ENCODE results near the gene EPHA8.

The EPHA8 gene

GRCh38 chr1:22534951-22535350, 28.3 kb upstream of the EPHA8 start:
- DNase-seq (ENCODE audit: low read depth, low spot score) = no peak
- TF ChIP-seq, protein P1, sequence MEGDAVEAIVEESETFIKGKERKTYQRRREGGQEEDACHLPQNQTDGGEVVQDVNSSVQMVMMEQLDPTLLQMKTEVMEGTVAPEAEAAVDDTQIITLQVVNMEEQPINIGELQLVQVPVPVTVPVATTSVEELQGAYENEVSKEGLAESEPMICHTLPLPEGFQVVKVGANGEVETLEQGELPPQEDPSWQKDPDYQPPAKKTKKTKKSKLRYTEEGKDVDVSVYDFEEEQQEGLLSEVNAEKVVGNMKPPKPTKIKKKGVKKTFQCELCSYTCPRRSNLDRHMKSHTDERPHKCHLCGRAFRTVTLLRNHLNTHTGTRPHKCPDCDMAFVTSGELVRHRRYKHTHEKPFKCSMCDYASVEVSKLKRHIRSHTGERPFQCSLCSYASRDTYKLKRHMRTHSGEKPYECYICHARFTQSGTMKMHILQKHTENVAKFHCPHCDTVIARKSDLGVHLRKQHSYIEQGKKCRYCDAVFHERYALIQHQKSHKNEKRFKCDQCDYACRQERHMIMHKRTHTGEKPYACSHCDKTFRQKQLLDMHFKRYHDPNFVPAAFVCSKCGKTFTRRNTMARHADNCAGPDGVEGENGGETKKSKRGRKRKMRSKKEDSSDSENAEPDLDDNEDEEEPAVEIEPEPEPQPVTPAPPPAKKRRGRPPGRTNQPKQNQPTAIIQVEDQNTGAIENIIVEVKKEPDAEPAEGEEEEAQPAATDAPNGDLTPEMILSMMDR (IDR thresholded peaks at IDR 0.05; ENCODE audit: low read depth, low read length) = no peak
- in situ Hi-C loops (cut with HindIII; ENCODE audit: low sequenced_read_pairs) = no loop called here
- no peak overlapping the region for H3K4me3 ChIP-seq (ENCODE audit: low read depth, low read length)

DNA sequence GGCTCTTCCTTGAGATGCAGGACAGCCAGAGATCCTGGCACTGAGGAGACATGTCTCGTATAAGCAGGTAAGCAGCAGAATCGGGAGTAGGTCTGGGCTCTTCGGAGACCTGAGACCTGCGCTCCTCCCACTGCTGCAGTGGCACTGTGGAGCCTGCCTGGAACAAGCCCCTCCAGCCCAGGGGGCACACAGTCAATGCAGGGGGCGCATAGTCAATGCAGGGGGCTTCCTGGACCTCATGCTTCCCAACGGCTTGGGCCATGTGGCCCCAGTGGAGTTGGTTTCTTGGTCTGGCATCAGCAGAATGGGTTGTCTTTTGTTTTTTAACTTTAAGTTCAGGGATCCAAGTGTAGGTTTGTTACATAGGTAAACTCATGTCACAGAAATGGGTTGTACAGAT, 27.9 kb upstream of the EPHA8 start:
- in situ Hi-C loops (cut with HindIII; ENCODE audit: low sequenced_read_pairs) = no loop called here
- DNase-seq (ENCODE audit: low read depth, low spot score) = no peak
- H3K4me3 ChIP-seq (ENCODE audit: low read depth, low read length) = no peak overlapping the region
- TF ChIP-seq, protein P1 (IDR thresholded peaks at IDR 0.05; ENCODE audit: low read depth, low read length) = no peak

DNA sequence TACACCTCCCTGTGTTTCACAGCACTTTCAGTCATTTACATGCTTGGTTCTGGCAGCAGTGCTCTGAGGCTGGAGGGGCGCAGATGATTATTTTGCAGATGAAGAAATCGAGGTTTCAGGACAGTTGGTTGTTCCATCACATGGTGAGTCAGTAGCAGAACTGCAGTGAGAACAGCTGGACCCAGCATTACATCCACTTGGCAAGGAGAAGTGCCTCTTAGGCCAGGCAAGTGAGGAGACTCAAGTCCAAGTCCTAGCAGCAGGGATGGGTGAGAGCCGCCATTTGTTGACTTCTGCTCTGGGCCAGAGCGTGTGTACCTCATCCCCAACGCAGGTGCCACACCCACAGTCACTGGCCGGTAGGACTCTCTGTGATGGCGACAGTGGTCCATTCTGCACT, 26.8 kb upstream of the EPHA8 start:
- no peak overlapping the region for H3K4me3 ChIP-seq (ENCODE audit: low read depth, low read length)
- TF ChIP-seq, protein P1 (IDR thresholded peaks at IDR 0.05; ENCODE audit: low read depth, low read length) = no peak
- DNase-seq (ENCODE audit: low read depth, low spot score) = no peak
- in situ Hi-C loops (cut with HindIII; ENCODE audit: low sequenced_read_pairs) = no loop called here

DNA sequence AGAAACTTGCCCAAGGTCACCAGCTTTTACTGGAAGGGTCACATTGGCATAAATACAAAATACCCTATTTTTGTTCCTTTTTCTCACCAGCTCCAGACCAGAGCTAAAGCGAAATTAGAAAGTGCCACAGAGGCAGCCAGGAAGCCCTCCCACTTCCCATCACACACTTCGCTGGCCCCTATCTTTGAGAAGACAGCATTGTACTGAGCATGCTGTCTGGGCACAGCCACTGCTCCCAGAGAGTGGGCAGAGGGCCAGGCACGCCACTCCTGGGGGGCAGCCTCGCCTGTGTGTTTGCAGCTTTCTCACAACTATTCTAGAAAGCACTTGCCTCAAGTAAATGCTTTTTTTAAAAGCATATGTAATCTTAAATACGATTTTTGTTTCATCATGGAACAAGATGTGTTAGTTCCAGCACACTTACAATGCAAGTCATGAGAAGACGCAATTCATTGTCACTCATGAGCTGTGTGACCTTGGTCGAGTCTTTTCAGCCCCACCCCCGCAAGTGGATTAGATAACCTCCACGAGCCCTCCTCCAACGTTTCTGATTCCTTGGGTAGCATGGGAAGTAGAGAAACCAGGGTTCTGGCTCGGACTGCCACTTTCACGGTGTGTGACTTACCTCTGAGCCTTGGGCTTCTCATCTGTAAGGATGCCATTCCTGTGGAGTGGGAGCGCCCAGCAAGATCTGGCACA, 25.7 kb upstream of the EPHA8 start:
- TF ChIP-seq, protein P1 (IDR thresholded peaks at IDR 0.05; ENCODE audit: low read depth, low read length) = no peak
- in situ Hi-C loops (cut with HindIII; ENCODE audit: low sequenced_read_pairs) = no loop called here
- DNase-seq (ENCODE audit: low read depth, low spot score) = no peak
- no peak overlapping the region for H3K4me3 ChIP-seq (ENCODE audit: low read depth, low read length)

DNA sequence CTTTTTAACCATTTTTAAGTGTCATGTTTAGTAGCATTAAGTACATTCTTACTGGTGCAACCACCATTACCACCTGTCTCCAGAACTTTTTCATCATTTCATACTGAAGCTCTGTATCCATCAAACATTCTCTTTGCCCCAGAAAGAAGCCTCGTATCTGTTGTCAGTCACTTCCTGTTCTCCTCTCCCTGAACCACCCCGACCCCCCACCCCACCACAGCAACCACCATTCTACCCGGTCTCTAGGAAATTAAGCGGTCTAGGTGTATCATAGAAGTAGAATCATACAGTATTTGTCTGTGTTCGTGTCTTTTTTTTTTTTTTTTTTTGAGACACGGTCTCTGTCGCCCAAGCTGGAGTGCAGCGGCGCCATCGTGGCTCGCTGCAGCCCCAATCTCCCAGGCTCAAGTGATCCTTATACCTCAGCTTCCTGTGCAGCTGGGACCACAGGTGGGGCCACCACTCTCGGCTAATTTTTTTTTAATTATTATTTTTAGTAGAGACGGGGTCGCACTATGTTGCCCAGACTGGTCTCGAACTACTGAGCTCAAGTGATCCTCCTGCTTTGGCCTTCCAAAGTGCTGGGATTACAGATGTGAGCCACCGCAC, 23.7 kb upstream of the EPHA8 start:
- TF ChIP-seq, protein P1 (IDR thresholded peaks at IDR 0.05; ENCODE audit: low read depth, low read length) = no peak
- DNase-seq (ENCODE audit: low read depth, low spot score) = no peak
- no peak overlapping the region for H3K4me3 ChIP-seq (ENCODE audit: low read depth, low read length)
- in situ Hi-C loops (cut with HindIII; ENCODE audit: low sequenced_read_pairs) = no loop called here

- DNase-seq (ENCODE audit: low read depth, low spot score) = no peak
- in situ Hi-C loops (cut with HindIII; ENCODE audit: low sequenced_read_pairs) = no loop called here
- TF ChIP-seq, protein P1 (IDR thresholded peaks at IDR 0.05; ENCODE audit: low read depth, low read length) = no peak
- no peak overlapping the region for H3K4me3 ChIP-seq (ENCODE audit: low read depth, low read length)
These were observed 23.0 kb upstream of the EPHA8 start for GRCh38 chr1:22540337-22540736.

Measured in astrocyte of the spinal cord (primary cell).